GM10248 (cell line): ENCODE measurements around the gene XPO4.
"Not testable (repeated sequence)": the region's sequence is repeated elsewhere in the genome, so short reads cannot be mapped to it uniquely, and the experiment has no call there.

Experiments
- CTCF ChIA-PET: fragments of 300-600 bp; sonication (Branson Sonifier 250); formaldehyde crosslinking; extraction: SDS; loops from one replicate; lab custom pipeline; 2021; ENCODE audit warnings: antibody characterized with exemption; lab: Yijun Ruan, JAX
- POLR2A ChIA-PET: fragments of 350-650 bp; sonication (Branson Sonifier 250); formaldehyde crosslinking; extraction: SDS; loops from one replicate; lab custom pipeline; 2020; ENCODE audit warnings: antibody characterized with exemption; lab: Yijun Ruan, JAX
- DNase-seq: peaks from one replicate; pipeline ENCODE4 v3.0.0; 2012; ENCODE audit errors: extremely low spot score
- CTCF ChIP-seq: IDR thresholded peaks from 2 replicates; pipeline ENCODE4 v1.5.1; 2012; ENCODE audit warnings: mild to moderate bottlenecking, low read depth; ENCODE audit errors: extremely low read depth, missing control alignments, control extremely low read depth

The XPO4 gene

GRCh38 chr13:20870829-20871228, 31.7 kb downstream of the XPO4 start:
- POLR2A ChIA-PET, result interaction anchor here (0.6 kb wide), 1 partner anchor 138 kb away, joined by 7 read pairs; no protein-coding TSS in a partner anchor
- DNase-seq, result no peak
- no peak for TF ChIP-seq CTCF
- CTCF ChIA-PET, result no interaction called here

GRCh38 chr13:20869540-20869939, 33.0 kb downstream of the XPO4 start:
- CTCF ChIA-PET, result interaction anchor here (1.0 to 1.2 kb wide), 2 partner anchors 15 to 155 kb away, joined by 4 to 5 read pairs; no protein-coding TSS in a partner anchor
- DNase-seq, result no peak
- POLR2A ChIA-PET, result no interaction called here
- no peak for TF ChIP-seq CTCF

- no peak for TF ChIP-seq CTCF
- ChIA-PET CTCF (interaction anchor here (1.0 to 3.2 kb wide), 5 partner anchors 11 to 374 kb away, joined by 3 to 12 read pairs (median 5); no protein-coding TSS in a partner anchor), POLR2A (no interaction called here)
- DNase-seq, result no peak
Measured at GRCh38 chr13:20867408-20867807, 35.1 kb downstream of the XPO4 start.

GRCh38 chr13:20861666-20862065, 40.9 kb downstream of the XPO4 start:
- DNase-seq, POLR2A ChIA-PET: not testable (repeated sequence)
- CTCF ChIA-PET, result interaction anchor here (1.3 to 2.8 kb wide), 6 partner anchors 11 to 33 kb away, joined by 3 to 11 read pairs (median 5); no protein-coding TSS in a partner anchor

- CTCF ChIA-PET, result interaction anchor here (1.6 kb wide), 1 partner anchor 12 kb away, joined by 5 read pairs; no protein-coding TSS in a partner anchor
- no peak for TF ChIP-seq CTCF
- no peak for DNase-seq
- POLR2A ChIA-PET, result no interaction called here
Measured at GRCh38 chr13:20860844-20861243, 41.7 kb downstream of the XPO4 start.

- no peak for TF ChIP-seq CTCF
- DNase-seq, result no peak
- ChIA-PET CTCF (interaction anchor here (1.5 to 2.5 kb wide), 3 partner anchors 9 to 362 kb away, joined by 4 to 8 read pairs (median 6); no protein-coding TSS in a partner anchor), POLR2A (no interaction called here)
Measured at GRCh38 chr13:20856650-20857049, 45.9 kb downstream of the XPO4 start.

GRCh38 chr13:20851844-20852402, 50.6 kb downstream of the XPO4 start:
- TF ChIP-seq CTCF, result no peak
- DNase-seq, result no peak
- POLR2A ChIA-PET, result no interaction called here
- CTCF ChIA-PET, result interaction anchor here (0.9 to 2.5 kb wide), 6 partner anchors 11 to 73 kb away, joined by 4 to 10 read pairs (median 5); no protein-coding TSS in a partner anchor
